Neural progenitor cell (in vitro differentiated cells): ENCODE data around the gene ZNF26. TPM values are rescaled to one million over a fixed set of nuclear protein-coding genes. Genes with fewer than 3 reads are reported as not detected.

ENCODE experiments used
- DNase-seq: peaks from one replicate; pipeline ENCODE4 v3.0.0-alpha.2; 2016; ENCODE audit warnings: low spot score
- H2AFZ ChIP-seq: fragments of 200-600 bp; sonication (generic); replicated peaks from 2 replicates; pipeline ENCODE4 v1.6.1; 2016; ENCODE audit warnings: antibody characterized with exemption
- H3F3A ChIP-seq: fragments of 200-600 bp; sonication (generic); 2 replicates; pipeline ENCODE4 v1.6.1; 2016; ENCODE audit warnings: antibody characterized with exemption, low read depth
- H3K27ac ChIP-seq: fragments of 200-600 bp; sonication (generic); 2 replicates; pipeline ENCODE4 v1.5.1; 2016; ENCODE audit warnings: mild to moderate bottlenecking
- H3K27me3 ChIP-seq: fragments of 200-600 bp; sonication (generic); 2 replicates; pipeline ENCODE4 v1.6.1; 2016; ENCODE audit warnings: mild to moderate bottlenecking, moderate library complexity
- H3K36me3 ChIP-seq: fragments of 200-600 bp; sonication (generic); 2 replicates; pipeline ENCODE4 v1.5.1; 2016
- H3K4me1 ChIP-seq: fragments of 200-600 bp; sonication (generic); 2 replicates; pipeline ENCODE4 v1.6.1; 2016; ENCODE audit warnings: mixed run types
- H3K4me2 ChIP-seq: fragments of 200-600 bp; sonication (generic); 2 replicates; pipeline ENCODE4 v1.6.1; 2016
- H3K4me3 ChIP-seq: fragments of 200-600 bp; sonication (generic); 2 replicates; pipeline ENCODE4 v1.5.1; 2016
- H3K79me2 ChIP-seq: fragments of 200-600 bp; sonication (generic); 2 replicates; pipeline ENCODE4 v1.6.1; 2016; ENCODE audit warnings: low read depth
- H3K9ac ChIP-seq: fragments of 200-600 bp; sonication (generic); 2 replicates; pipeline ENCODE4 v1.6.1; 2016
- H3K9me3 ChIP-seq: fragments of 200-600 bp; sonication (generic); 2 replicates; pipeline ENCODE4 v1.5.1; 2016; ENCODE audit warnings: low read depth
- H4K20me1 ChIP-seq: fragments of 200-600 bp; sonication (generic); 2 replicates; pipeline ENCODE4 v1.6.1; 2016; ENCODE audit warnings: low read depth
- H3K27ac Mint-ChIP-seq: 3 replicates; pipeline ENCODE4 v1.8.0; 2021; ENCODE audit warnings: mixed read lengths
- H3K27me3 Mint-ChIP-seq: 2 replicates; pipeline ENCODE4 v1.8.0; 2022; ENCODE audit warnings: low read depth, mild to moderate bottlenecking, inconsistent platforms, moderate library complexity, mixed read lengths; ENCODE audit not compliant: insufficient read depth
- H3K36me3 Mint-ChIP-seq: 3 replicates; pipeline ENCODE4 v1.8.0; 2021; ENCODE audit warnings: mixed read lengths
- H3K4me1 Mint-ChIP-seq: 3 replicates; pipeline ENCODE4 v1.8.0; 2021; ENCODE audit warnings: mixed read lengths
- H3K4me3 Mint-ChIP-seq: 3 replicates; pipeline ENCODE4 v1.8.0; 2021; ENCODE audit warnings: mild to moderate bottlenecking, moderate library complexity, mixed read lengths
- H3K9me3 Mint-ChIP-seq: 3 replicates; pipeline ENCODE4 v1.8.0; 2020; ENCODE audit warnings: mixed read lengths
- EZH2 ChIP-seq: fragments of 200-600 bp; sonication (generic); IDR thresholded peaks from 2 replicates; pipeline ENCODE4 v1.6.1; 2017; ENCODE audit warnings: antibody characterized with exemption, mild to moderate bottlenecking, moderate library complexity
- EZH2phosphoT487 ChIP-seq: fragments of 200-600 bp; sonication (generic); IDR thresholded peaks from 2 replicates; pipeline ENCODE4 v1.6.1; 2017; ENCODE audit warnings: antibody characterized with exemption
- total RNA-seq: library from RNA; depleted of rRNA; stranded (reverse); fragments of >200 nt; gene quantifications from 2 replicates; pipeline ENCODE4 v1.2.3, GENCODE V29; 2015; ENCODE audit warnings: low replicate concordance
- TF ChIP-seq, protein P1 (sequence below): fragments of 200-600 bp; sonication (generic); IDR thresholded peaks from 2 replicates; pipeline ENCODE4 v1.5.1; 2017; ENCODE audit warnings: antibody characterized with exemption, mild to moderate bottlenecking

The ZNF26 gene
- total RNA-seq, 1 donor from 2014 or later = 13.6 TPM

GRCh38 chr12:132949936-132950837 is 36.0 kb upstream of the ZNF26 start:
- no peak overlapping the region for H3K27ac Mint-ChIP-seq
- H3K27me3 Mint-ChIP-seq = peaks cover 18% of the 10 kb centered on the region
- no peaks in the 10 kb centered on the region for H4K20me1 ChIP-seq
- peaks cover 47% of the 10 kb centered on the region for H3K79me2 ChIP-seq
- H3K27ac ChIP-seq = no peak overlapping the region
- H3F3A ChIP-seq = peaks cover 17% of the 10 kb centered on the region
- no peaks in the 10 kb centered on the region for H3K27me3 ChIP-seq
- TF ChIP-seq, protein P1, sequence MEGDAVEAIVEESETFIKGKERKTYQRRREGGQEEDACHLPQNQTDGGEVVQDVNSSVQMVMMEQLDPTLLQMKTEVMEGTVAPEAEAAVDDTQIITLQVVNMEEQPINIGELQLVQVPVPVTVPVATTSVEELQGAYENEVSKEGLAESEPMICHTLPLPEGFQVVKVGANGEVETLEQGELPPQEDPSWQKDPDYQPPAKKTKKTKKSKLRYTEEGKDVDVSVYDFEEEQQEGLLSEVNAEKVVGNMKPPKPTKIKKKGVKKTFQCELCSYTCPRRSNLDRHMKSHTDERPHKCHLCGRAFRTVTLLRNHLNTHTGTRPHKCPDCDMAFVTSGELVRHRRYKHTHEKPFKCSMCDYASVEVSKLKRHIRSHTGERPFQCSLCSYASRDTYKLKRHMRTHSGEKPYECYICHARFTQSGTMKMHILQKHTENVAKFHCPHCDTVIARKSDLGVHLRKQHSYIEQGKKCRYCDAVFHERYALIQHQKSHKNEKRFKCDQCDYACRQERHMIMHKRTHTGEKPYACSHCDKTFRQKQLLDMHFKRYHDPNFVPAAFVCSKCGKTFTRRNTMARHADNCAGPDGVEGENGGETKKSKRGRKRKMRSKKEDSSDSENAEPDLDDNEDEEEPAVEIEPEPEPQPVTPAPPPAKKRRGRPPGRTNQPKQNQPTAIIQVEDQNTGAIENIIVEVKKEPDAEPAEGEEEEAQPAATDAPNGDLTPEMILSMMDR = no peak
- no peak for TF ChIP-seq EZH2phosphoT487
- TF ChIP-seq EZH2 = no peak
- no peak overlapping the region for H3K4me3 Mint-ChIP-seq
- H3K9me3 Mint-ChIP-seq = peaks cover 63% of the 10 kb centered on the region
- no peak overlapping the region for H3K9ac ChIP-seq
- no peak for DNase-seq
- peaks cover 7% of the 10 kb centered on the region for H3K4me1 Mint-ChIP-seq
- H3K36me3 Mint-ChIP-seq = peaks cover 54% of the 10 kb centered on the region
- H3K36me3 ChIP-seq = peaks cover under 1% of the 10 kb centered on the region
- no peaks in the 10 kb centered on the region for H3K4me1 ChIP-seq
- H3K9me3 ChIP-seq = peaks cover 13% of the 10 kb centered on the region
- no peak overlapping the region for H2AFZ ChIP-seq
- no peak overlapping the region for H3K4me2 ChIP-seq
- no peak overlapping the region for H3K4me3 ChIP-seq

GRCh38 chr12:132950844-132951535 is 35.2 kb upstream of the ZNF26 start:
- Histone ChIP-seq H3K27me3 (no peaks in the 10 kb centered on the region), H3K79me2 (peaks cover 53% of the 10 kb centered on the region), H3K4me2 (no peak overlapping the region), H2AFZ (no peak overlapping the region), H4K20me1 (no peaks in the 10 kb centered on the region), H3K4me3 (no peak overlapping the region), H3F3A (peaks cover 23% of the 10 kb centered on the region), H3K36me3 (no peaks in the 10 kb centered on the region), H3K27ac (no peak overlapping the region), H3K9ac (no peak overlapping the region), H3K4me1 (no peaks in the 10 kb centered on the region), H3K9me3 (peaks cover 13% of the 10 kb centered on the region)
- H3K9me3 Mint-ChIP-seq = peaks cover 62% of the 10 kb centered on the region
- H3K27ac Mint-ChIP-seq = no peak overlapping the region
- no peak overlapping the region for H3K4me3 Mint-ChIP-seq
- no peak for DNase-seq
- peaks cover 16% of the 10 kb centered on the region for H3K27me3 Mint-ChIP-seq
- H3K4me1 Mint-ChIP-seq = peaks cover 8% of the 10 kb centered on the region
- peaks cover 47% of the 10 kb centered on the region for H3K36me3 Mint-ChIP-seq
- TF ChIP-seq, protein P1 = no peak

GRCh38 chr12:132951649-132952048 is 34.5 kb upstream of the ZNF26 start:
- TF ChIP-seq EZH2 = no peak
- TF ChIP-seq, protein P1 = no peak
- TF ChIP-seq EZH2phosphoT487 = no peak
- no peaks in the 10 kb centered on the region for H4K20me1 ChIP-seq
- DNase-seq = no peak
- no peak overlapping the region for H2AFZ ChIP-seq
- H3K4me1 Mint-ChIP-seq = peaks cover 11% of the 10 kb centered on the region
- H3K4me1 ChIP-seq = no peaks in the 10 kb centered on the region
- H3K9me3 ChIP-seq = peaks cover 13% of the 10 kb centered on the region
- H3K4me3 Mint-ChIP-seq = no peak overlapping the region
- H3F3A ChIP-seq = peaks cover 23% of the 10 kb centered on the region
- peaks cover 64% of the 10 kb centered on the region for H3K9me3 Mint-ChIP-seq
- H3K27ac Mint-ChIP-seq = no peak overlapping the region
- H3K27me3 Mint-ChIP-seq = peaks cover 16% of the 10 kb centered on the region
- H3K79me2 ChIP-seq = peaks cover 53% of the 10 kb centered on the region
- peaks cover 46% of the 10 kb centered on the region for H3K36me3 Mint-ChIP-seq
- no peaks in the 10 kb centered on the region for H3K36me3 ChIP-seq
- H3K9ac ChIP-seq = no peak overlapping the region
- no peaks in the 10 kb centered on the region for H3K27me3 ChIP-seq
- no peak overlapping the region for H3K4me3 ChIP-seq
- H3K4me2 ChIP-seq = no peak overlapping the region
- H3K27ac ChIP-seq = no peak overlapping the region
